ENCODE data around the gene SSR1.

Gene SSR1

DNA sequence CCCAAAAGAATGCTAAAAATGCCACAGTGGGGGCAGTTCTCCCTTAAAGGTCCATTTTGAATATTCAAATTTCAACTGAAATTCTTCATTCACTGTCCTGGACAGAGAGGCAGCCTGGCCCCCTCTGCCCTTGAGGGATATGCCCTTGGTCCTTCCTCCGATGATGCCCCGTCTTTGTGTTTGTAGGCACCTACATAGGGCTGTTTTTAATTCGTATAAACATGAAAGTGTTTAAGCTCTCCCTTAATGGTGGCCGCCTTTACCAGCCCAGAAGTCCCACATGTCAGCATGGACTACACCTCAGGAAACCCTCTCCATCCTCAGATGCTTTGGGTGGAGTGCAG, 70.2 kb downstream of the SSR1 start:
- no peak overlapping the region for H3K9ac ChIP-seq (ENCODE audit: low read length)
- no peak overlapping the region for H3K4me3 ChIP-seq (ENCODE audit: low read depth, low read length, poor library complexity, severe bottlenecking)
- no peak overlapping the region for H3K4me2 ChIP-seq (ENCODE audit: low read length)
- no peaks in the 10 kb centered on the region for H3K79me2 ChIP-seq (ENCODE audit: insufficient read depth, low read length)
- H3K4me1 ChIP-seq (ENCODE audit: insufficient read depth, low read length, severe bottlenecking) = peaks cover 10% of the 10 kb centered on the region
- no peaks in the 10 kb centered on the region for H3K9me3 ChIP-seq (ENCODE audit: low read length)
- peaks cover 14% of the 10 kb centered on the region; the same call in 1 of the 2 replicates for H3K36me3 ChIP-seq (ENCODE audit: insufficient read depth, low read length)
- H2AFZ ChIP-seq (ENCODE audit: low read length) = no peak overlapping the region
- no peaks in the 10 kb centered on the region for H4K20me1 ChIP-seq (ENCODE audit: insufficient read depth, low read length)
- no peaks in the 10 kb centered on the region for H3K27me3 ChIP-seq (ENCODE audit: insufficient read depth, low read length)
- TF ChIP-seq EZH2 (IDR thresholded peaks at IDR 0.05; ENCODE audit: borderline replicate concordance, low read length) (no peak), CTCF (IDR thresholded peaks at IDR 0.05; ENCODE audit: low read length) (no peak)
- H3K9me2 ChIP-seq (ENCODE audit: low read depth, low read length) = no peaks in the 10 kb centered on the region
- no peaks in the 10 kb centered on the region for H3F3A ChIP-seq (ENCODE audit: insufficient read depth, low read length)
- H3K27ac ChIP-seq (ENCODE audit: low read depth, low read length, poor library complexity, severe bottlenecking) = no peak overlapping the region

GRCh38 chr6:7241709-7242645, 71.0 kb downstream of the SSR1 start:
- Histone ChIP-seq H3K79me2 (ENCODE audit: insufficient read depth, low read length) (no peaks in the 10 kb centered on the region), H3K27ac (ENCODE audit: low read depth, low read length, poor library complexity, severe bottlenecking) (no peak overlapping the region)

DNA sequence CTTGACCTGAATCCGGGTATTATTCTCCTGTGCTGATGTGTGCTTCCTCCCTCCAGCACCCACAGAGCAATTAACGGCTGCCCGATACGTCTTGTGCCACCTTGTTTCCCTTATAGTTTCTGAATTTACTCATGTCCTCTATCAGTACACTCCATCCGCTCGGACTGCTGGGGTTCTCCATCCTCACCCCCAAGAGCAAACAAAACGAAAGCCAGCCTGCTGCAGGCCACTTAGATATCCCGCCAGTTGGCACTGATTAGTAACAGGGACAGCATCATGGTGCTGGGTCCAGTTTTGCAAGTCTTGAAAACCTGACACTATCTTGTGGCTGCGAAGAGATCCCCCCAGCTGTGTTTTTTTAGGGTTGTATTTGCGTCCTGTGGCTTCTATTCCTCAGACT, 71.8 kb downstream of the SSR1 start:
- H3K36me3 ChIP-seq (ENCODE audit: insufficient read depth, low read length) = peaks cover 14% of the 10 kb centered on the region; the same call in 1 of the 2 replicates
- H3K4me3 ChIP-seq (ENCODE audit: low read depth, low read length, poor library complexity, severe bottlenecking) = no peak overlapping the region
- H3K4me2 ChIP-seq (ENCODE audit: low read length) = no peak overlapping the region
- no peaks in the 10 kb centered on the region for H4K20me1 ChIP-seq (ENCODE audit: insufficient read depth, low read length)
- no peaks in the 10 kb centered on the region for H3F3A ChIP-seq (ENCODE audit: insufficient read depth, low read length)
- H3K9me3 ChIP-seq (ENCODE audit: low read length) = no peaks in the 10 kb centered on the region
- no peak overlapping the region for H3K27ac ChIP-seq (ENCODE audit: low read depth, low read length, poor library complexity, severe bottlenecking)
- H3K4me1 ChIP-seq (ENCODE audit: insufficient read depth, low read length, severe bottlenecking) = peaks cover 17% of the 10 kb centered on the region
- TF ChIP-seq EZH2 (IDR thresholded peaks at IDR 0.05; ENCODE audit: borderline replicate concordance, low read length) (no peak), CTCF (IDR thresholded peaks at IDR 0.05; ENCODE audit: low read length) (no peak)
- no peaks in the 10 kb centered on the region for H3K9me2 ChIP-seq (ENCODE audit: low read depth, low read length)
- H3K27me3 ChIP-seq (ENCODE audit: insufficient read depth, low read length) = no peaks in the 10 kb centered on the region
- H2AFZ ChIP-seq (ENCODE audit: low read length) = no peak overlapping the region
- H3K9ac ChIP-seq (ENCODE audit: low read length) = no peak overlapping the region
- H3K79me2 ChIP-seq (ENCODE audit: insufficient read depth, low read length) = no peaks in the 10 kb centered on the region

More at GRCh38 chr6:7241709-7242645, 71.0 kb downstream of the SSR1 start:
- Histone ChIP-seq H3K9me3 (ENCODE audit: low read length) (no peaks in the 10 kb centered on the region), H3K4me3 (ENCODE audit: low read depth, low read length, poor library complexity, severe bottlenecking) (no peak overlapping the region), H3K9me2 (ENCODE audit: low read depth, low read length) (no peaks in the 10 kb centered on the region), H2AFZ (ENCODE audit: low read length) (no peak overlapping the region), H3K4me1 (ENCODE audit: insufficient read depth, low read length, severe bottlenecking) (peaks cover 10% of the 10 kb centered on the region), H3F3A (ENCODE audit: insufficient read depth, low read length) (no peaks in the 10 kb centered on the region), H3K36me3 (ENCODE audit: insufficient read depth, low read length) (peaks cover 14% of the 10 kb centered on the region; the same call in 1 of the 2 replicates), H3K27me3 (ENCODE audit: insufficient read depth, low read length) (no peaks in the 10 kb centered on the region), H3K4me2 (ENCODE audit: low read length) (no peak overlapping the region), H3K9ac (ENCODE audit: low read length) (no peak overlapping the region), H4K20me1 (ENCODE audit: insufficient read depth, low read length) (no peaks in the 10 kb centered on the region)
- TF ChIP-seq EZH2 (IDR thresholded peaks at IDR 0.05; ENCODE audit: borderline replicate concordance, low read length) (no peak), CTCF (IDR thresholded peaks at IDR 0.05; ENCODE audit: low read length) (no peak)

All from OCI-LY1 (cell line).